HepG2 (cell line): Measurements from ENCODE around the gene OR8A1. TPM values are rescaled to one million over a fixed set of nuclear protein-coding genes. Genes with fewer than 3 reads are reported as not detected.

ENCODE experiments used
- ATAC-seq: fragments of 200-7000 bp; cut with Tn5 transposase; 3 replicates; pipeline ENCODE4 v1.9.1; 2020; ENCODE audit warnings: mild to moderate bottlenecking, moderate library complexity
- BruUV-seq: library from RNA; stranded (reverse); fragments of 400-500 nt; replicated peaks from 2 replicates; lab custom pipeline; 2021; lab: Mats Ljungman, UMichigan
- CTCF ChIA-PET: fragments of 300-600 bp; formaldehyde crosslinking; extraction: SDS; loops from one replicate; lab custom pipeline; 2021; ENCODE audit warnings: low total read pairs, inconsistent platforms, low intra/inter-chr PET ratio; lab: Yijun Ruan, JAX
- POLR2A ChIA-PET: fragments of 350-600 bp; sonication (Branson Sonifier 250); formaldehyde crosslinking; loops from one replicate; lab custom pipeline; 2020; ENCODE audit warnings: antibody characterized with exemption, inconsistent platforms; lab: Yijun Ruan, JAX
- DNase-seq: peaks from one replicate; pipeline ENCODE4 v3.0.0-alpha.2; 2015; ENCODE audit warnings: low spot score
- FAIRE-seq: peaks from 3 replicates; lab custom pipeline; 2011; peaks lifted over from hg19 to GRCh38; lab: Jason Lieb, UNC
- H2AFZ ChIP-seq: one replicate; pipeline ENCODE4 v1.6.1; 2011; ENCODE audit warnings: low read length, inconsistent platforms
- H3K27ac ChIP-seq: fragments of 300-600 bp; 3 replicates; pipeline ENCODE4 v1.8.0; 2011; ENCODE audit warnings: mixed run types, mild to moderate bottlenecking, mixed read lengths, low read length, inconsistent platforms; ENCODE audit not compliant: insufficient read depth; ENCODE audit errors: extremely low read length
- H3K27me3 ChIP-seq, 2 experiments: fragments of 200-600 bp in 1 of 2; 2 replicates in 1 of 2; 3 replicates in 1 of 2; pipeline versions ENCODE4 v1.6.0 to v1.8.0; 2011; ENCODE audit warnings: low read length in 2 of 2, mild to moderate bottlenecking in 2 of 2, moderate library complexity in 2 of 2, inconsistent platforms in 1 of 2; ENCODE audit not compliant: insufficient read depth in 2 of 2, control insufficient read depth in 1 of 2
- H3K36me3 ChIP-seq, 2 experiments: fragments of 200-600 bp in 1 of 2; replicated peaks in 1 of 2; 2 replicates in 1 of 2; 3 replicates in 1 of 2; pipeline versions ENCODE4 v1.5.1 to v1.8.0; 2011; ENCODE audit warnings: low read length in 2 of 2, inconsistent platforms in 1 of 2; ENCODE audit not compliant: insufficient read depth in 2 of 2, control insufficient read depth in 1 of 2
- H3K4me1 ChIP-seq: 2 replicates; pipeline ENCODE4 v1.5.1; 2012; ENCODE audit warnings: low read length, inconsistent platforms; ENCODE audit not compliant: insufficient read depth
- H3K4me2 ChIP-seq: 2 replicates; pipeline ENCODE4 v1.6.0; 2011; ENCODE audit warnings: low read depth, low read length, inconsistent platforms
- H3K4me3 ChIP-seq, 3 experiments: fragments of 200-600 bp in 1 of 3; sonication (generic), shearing (Covaris generic) in 1 of 3; replicated peaks in 1 of 3; 2 replicates each; pipeline ENCODE4 v1.5.1; 2011 to 2016; ENCODE audit warnings: low read length in 3 of 3, inconsistent platforms in 2 of 3, low read depth in 2 of 3, mild to moderate bottlenecking in 2 of 3, control low read depth in 1 of 3, mixed read lengths in 1 of 3; ENCODE audit not compliant: insufficient read depth in 1 of 3
- H3K79me2 ChIP-seq: one replicate; pipeline ENCODE4 v1.6.1; 2011; ENCODE audit warnings: low read length, inconsistent platforms; ENCODE audit not compliant: insufficient read depth
- H3K9ac ChIP-seq: 2 replicates; pipeline ENCODE4 v1.6.0; 2011; ENCODE audit warnings: mild to moderate bottlenecking, low read depth, low read length, inconsistent platforms; ENCODE audit not compliant: insufficient read depth
- H3K9me3 ChIP-seq: 2 replicates; pipeline ENCODE4 v1.5.1; 2012; ENCODE audit warnings: mild to moderate bottlenecking, low read length
- H4K20me1 ChIP-seq: 2 replicates; pipeline ENCODE4 v1.6.0; 2011; ENCODE audit warnings: inconsistent platforms, mild to moderate bottlenecking, low read length, moderate library complexity; ENCODE audit not compliant: insufficient read depth
- ARNT ChIP-seq: fragments of 450-650 bp; IDR thresholded peaks from 2 replicates; pipeline ENCODE4 v1.6.1; 2017
- CREB1 ChIP-seq, 2 experiments: fragments of 450-650 bp in 1 of 2; IDR thresholded peaks; 2 replicates each; pipeline ENCODE4 v1.6.1; 2016 to 2017; ENCODE audit warnings: control low read depth in 1 of 2, mild to moderate bottlenecking in 1 of 2, missing compliant biosample characterization in 1 of 2, missing genetic modification characterization in 1 of 2
- DMAP1 ChIP-seq: IDR thresholded peaks from 2 replicates; pipeline ENCODE4 v1.6.1; 2016
- HCFC1 ChIP-seq: fragments of 150-350 bp; IDR thresholded peaks from 2 replicates; pipeline ENCODE4 v1.6.1; 2014; ENCODE audit warnings: low read depth, low read length
- HDAC6 ChIP-seq: fragments of 200-600 bp; sonication (generic); IDR thresholded peaks from 2 replicates; pipeline ENCODE4 v1.7.0; 2017; ENCODE audit warnings: mild to moderate bottlenecking, antibody characterized with exemption, low read length, low read depth
- KDM1A ChIP-seq: IDR thresholded peaks from 2 replicates; pipeline ENCODE4 v1.6.1; 2016; ENCODE audit warnings: missing compliant biosample characterization
- MAFF ChIP-seq: IDR thresholded peaks from 2 replicates; pipeline ENCODE4 v1.6.1; 2011; ENCODE audit warnings: low read depth, low read length, improper control_type of control experiment
- MAFK ChIP-seq, 2 experiments: IDR thresholded peaks in 1 of 2; conservative IDR thresholded peaks in 1 of 2; 2 replicates each; pipeline ENCODE4 v1.6.1; 2011; ENCODE audit warnings: improper control_type of control experiment in 2 of 2, low read length in 2 of 2
- MTF1 ChIP-seq: sonication (generic); formaldehyde crosslinking; IDR thresholded peaks from 2 replicates; pipeline ENCODE4 v1.5.0; 2020; ENCODE audit warnings: missing genetic modification reagents
- POLR2AphosphoS2 ChIP-seq: IDR thresholded peaks from 2 replicates; pipeline ENCODE4 v1.6.1; 2011; ENCODE audit warnings: low read depth, low read length, improper control_type of control experiment
- USF2 ChIP-seq, 2 experiments: sonication (generic) in 1 of 2; formaldehyde crosslinking in 1 of 2; IDR thresholded peaks; 2 replicates each; pipeline versions ENCODE4 v1.5.1 to v1.6.1; 2011 to 2020; ENCODE audit warnings: borderline replicate concordance in 1 of 2, low read depth in 1 of 2, low read length in 1 of 2, mild to moderate bottlenecking in 1 of 2, missing genetic modification reagents in 1 of 2, moderate library complexity in 1 of 2
- ZBTB43 ChIP-seq: sonication (generic); formaldehyde crosslinking; conservative IDR thresholded peaks from 2 replicates; pipeline ENCODE4 v1.4.0; 2020; ENCODE audit warnings: missing genetic modification reagents
- ZNF501 ChIP-seq: sonication (generic); formaldehyde crosslinking; IDR thresholded peaks from 2 replicates; pipeline ENCODE4 v1.5.1; 2020; ENCODE audit warnings: mild to moderate bottlenecking, moderate library complexity, missing genetic modification reagents
- ZNF567 ChIP-seq: sonication (generic); formaldehyde crosslinking; IDR thresholded peaks from 2 replicates; pipeline ENCODE4 v1.8.1; 2023; ENCODE audit warnings: mild to moderate bottlenecking, missing genetic modification reagents, borderline replicate concordance
- ZNF740 ChIP-seq: sonication (generic); formaldehyde crosslinking; IDR thresholded peaks from 2 replicates; pipeline ENCODE4 v1.4.0; 2020; ENCODE audit warnings: missing genetic modification reagents
- ZNF883 ChIP-seq: sonication (generic); formaldehyde crosslinking; IDR thresholded peaks from 2 replicates; pipeline ENCODE4 v1.5.1; 2020; ENCODE audit warnings: mild to moderate bottlenecking, missing genetic modification reagents; ENCODE audit errors: not compliant biosample characterization
- ZSCAN21 ChIP-seq: sonication (generic); formaldehyde crosslinking; IDR thresholded peaks from 2 replicates; pipeline ENCODE4 v1.8.0; 2022; ENCODE audit warnings: mild to moderate bottlenecking, missing genetic modification reagents, moderate library complexity, borderline replicate concordance
- WGBS: methylation state at CpG from one replicate; pipeline ENCODE4 v1.1.6; 2017; ENCODE audit warnings: low lambda C conversion rate; 5-methylcytosine and 5-hydroxymethylcytosine counted together
- in situ Hi-C: cut with HindIII; loops from 2 replicates; pipeline ENCODE4 v1.10.0; 2017; ENCODE audit warnings: low pct_unique_long_range_greater_than_20kb; ENCODE audit not compliant: extremely low pct_ligation_motif_present
- intact Hi-C: fragments of 100-400 bp; cut with micrococcal nuclease; formaldehyde crosslinking; loops from one replicate; pipeline ENCODE4 v1.10.0; 2022; ENCODE audit not compliant: unreplicated experiment
- polyA plus RNA-seq, 8 experiments: library from polyadenylated mRNA; depleted of rRNA in 3 of 8; stranded (reverse) in 7 of 8; unstranded in 1 of 8; fragments of >200 nt; fragmentation: Illumina TruSeq in 4 of 8; extraction: Trizol in 4 of 8; gene quantifications; 2 replicates each; pipeline versions ENCODE4 v1.2.1 to v1.2.3, GENCODE V29; 2011 to 2016; ENCODE audit warnings: low read depth in 4 of 8, missing spikeins in 1 of 8, mixed read lengths in 1 of 8; ENCODE audit not compliant: insufficient read depth in 1 of 8
- total RNA-seq, 5 experiments: library from RNA; depleted of rRNA; stranded (reverse); fragments of >200 nt; fragmentation: Illumina TruSeq; extraction: Trizol; gene quantifications; 2 replicates each; pipeline ENCODE4 v1.2.3, GENCODE V29; 2016; ENCODE audit warnings: low read depth in 1 of 5

The OR8A1 gene
- total and polyA plus RNA-seq, 2 of the 13 experiments (the other 11 are each of a cell fraction or from before 2014, with no cell fraction given), result not detected

- H3K79me2 ChIP-seq, result no peaks in the 10 kb centered on the region
- H3K27ac ChIP-seq, result no peak overlapping the region
- no peaks in the 10 kb centered on the region for H3K36me3 ChIP-seq
- intact Hi-C loops, result no loop called here
- H3K4me3 ChIP-seq, result no peak overlapping the region
- ATAC-seq (no peak), DNase-seq (no peak), FAIRE-seq (no peak)
- H3K27me3 ChIP-seq, result peaks cover 0 to 6% of the 10 kb centered on the region in 2 experiments; a peak in 2 of 5 replicates
- H3K4me1 ChIP-seq, result no peaks in the 10 kb centered on the region
- TF ChIP-seq MAFF, result peak; percentile 99
- TF ChIP-seq CREB1 (IDR thresholded peaks at IDR 0.05), result no peak
- TF ChIP-seq CREB1 (CRISPR knock-in tag; IDR thresholded peaks at IDR 0.05), result no peak
- peak; percentile 98 to 99 for TF ChIP-seq MAFK (conservative IDR thresholded peaks at IDR 0.05 in 1 of 2, IDR thresholded peaks at IDR 0.05 in 1 of 2; ENCODE audit: low read length in 2 of 2)
- no peak for TF ChIP-seq ZBTB43 (CRISPR knock-in tag)
- BruUV-seq, result no TSS peak
- H3K4me2 ChIP-seq, result no peak overlapping the region
- POLR2A ChIA-PET, result no interaction called here
- no peaks in the 10 kb centered on the region for H4K20me1 ChIP-seq
- in situ Hi-C loops, result no loop called here
- H2AFZ ChIP-seq, result no peak overlapping the region
- H3K9me3 ChIP-seq, result no peaks in the 10 kb centered on the region
- no peak overlapping the region for H3K9ac ChIP-seq
- CTCF ChIA-PET, result no interaction called here
Measured at GRCh38 chr11:124608147-124608546, 38.4 kb downstream of the OR8A1 start.

GRCh38 chr11:124610295-124610694 is 40.5 kb downstream of the OR8A1 start:
- POLR2A ChIA-PET, result no interaction called here
- Histone ChIP-seq H3K4me3 (no peak overlapping the region), H3K27ac (no peak overlapping the region), H3K36me3 (no peaks in the 10 kb centered on the region), H4K20me1 (no peaks in the 10 kb centered on the region), H3K27me3 (peaks cover 0 to 14% of the 10 kb centered on the region in 2 experiments; a peak in 2 of 5 replicates), H2AFZ (no peak overlapping the region), H3K4me2 (no peak overlapping the region), H3K9ac (no peak overlapping the region), H3K4me1 (no peaks in the 10 kb centered on the region), H3K79me2 (no peaks in the 10 kb centered on the region), H3K9me3 (no peaks in the 10 kb centered on the region)
- ATAC-seq (no peak), FAIRE-seq (no peak), DNase-seq (no peak)
- intact Hi-C loops, result no loop called here
- CTCF ChIA-PET, result no interaction called here
- 47% methylated on average over 2 of the region's 2 CpGs for WGBS
- no TSS peak for BruUV-seq
- in situ Hi-C loops, result no loop called here
- TF ChIP-seq ZNF567 (no peak), ZNF501 (CRISPR knock-in tag) (no peak), HCFC1 (no peak), DMAP1 (CRISPR knock-in tag) (no peak), ZSCAN21 (CRISPR knock-in tag) (no peak), ARNT (no peak), POLR2AphosphoS2 (no peak), HDAC6 (no peak), MTF1 (no peak), ZNF740 (CRISPR knock-in tag) (no peak), USF2 (IDR thresholded peaks at IDR 0.05; ENCODE audit: low read depth, low read length) (no peak), USF2 (CRISPR knock-in tag; IDR thresholded peaks at IDR 0.05; ENCODE audit: borderline replicate concordance) (no peak), ZNF883 (no peak), KDM1A (CRISPR knock-in tag) (no peak)
